Measurements from ENCODE around the gene NEDD4L.

Gene NEDD4L

DNA sequence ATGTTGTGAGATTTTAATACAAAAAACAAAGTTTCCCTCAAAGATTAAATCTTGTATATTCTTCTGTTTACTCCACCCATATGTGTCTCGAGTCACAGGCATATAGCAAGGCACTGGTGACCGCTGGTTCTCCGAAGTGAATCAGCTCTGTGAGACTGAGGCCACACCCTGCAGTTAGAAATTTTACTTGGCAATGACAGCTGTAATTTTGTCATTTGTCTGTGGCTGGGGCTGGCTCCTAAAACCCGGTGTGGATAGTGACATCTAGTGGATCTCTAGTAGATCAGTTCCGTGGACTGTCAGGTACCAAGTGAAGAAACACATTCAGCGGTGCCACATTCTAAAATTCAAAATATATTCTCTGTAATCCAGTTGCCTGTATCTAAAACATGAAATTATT, 278.0 kb downstream of the NEDD4L start:
- peak; percentile 7 for DNase-seq (ENCODE audit: low read depth)

GRCh38 chr18:58322464-58322863, 278.4 kb downstream of the NEDD4L start:
- no peak for DNase-seq (ENCODE audit: low read depth)

DNA sequence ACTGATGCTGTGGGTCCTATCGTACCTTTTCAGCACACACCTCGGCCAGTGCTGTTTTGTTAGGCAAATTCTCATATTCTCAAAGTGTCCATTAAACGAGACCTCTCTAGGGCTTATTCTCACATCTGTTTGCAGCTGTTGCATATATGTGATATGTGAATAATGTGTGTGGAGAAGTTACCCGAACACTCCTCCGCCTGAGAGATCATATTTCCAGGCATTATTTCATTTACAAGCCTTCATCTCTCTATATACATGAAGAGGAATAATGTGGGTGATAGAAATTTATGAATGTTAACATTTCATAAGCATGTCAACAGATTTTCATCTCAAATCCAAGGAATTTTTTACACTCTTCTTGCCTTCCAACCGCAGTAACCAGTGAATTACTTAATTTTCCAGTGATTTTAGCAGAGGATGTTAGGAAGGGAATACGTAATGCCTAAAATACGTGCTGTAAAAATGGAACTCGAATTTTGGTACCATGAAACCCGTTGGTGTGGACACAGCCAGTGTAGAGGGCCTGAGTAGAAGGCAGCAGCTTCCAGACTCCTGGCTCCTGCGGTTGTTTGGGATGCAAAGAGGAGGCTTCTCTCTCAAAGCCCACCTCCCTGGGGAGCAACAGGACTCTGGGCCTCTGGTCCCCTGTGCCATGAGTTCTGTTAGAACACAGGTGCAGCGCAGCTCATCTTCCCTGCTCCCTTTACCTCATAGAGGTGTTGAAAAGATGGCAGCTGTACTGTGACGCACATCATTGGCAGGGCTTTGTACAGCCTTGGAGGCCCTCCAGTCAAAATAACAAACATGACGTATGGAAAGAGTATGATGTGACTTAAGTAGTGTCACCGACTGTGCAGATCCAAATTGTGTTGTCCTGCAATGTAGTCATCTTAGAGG, 280.1 kb downstream of the NEDD4L start:
- DNase-seq (ENCODE audit: low read depth): no peak

GRCh38 chr18:58324824-58325480, 280.9 kb downstream of the NEDD4L start:
- DNase-seq (ENCODE audit: low read depth): no peak

DNA sequence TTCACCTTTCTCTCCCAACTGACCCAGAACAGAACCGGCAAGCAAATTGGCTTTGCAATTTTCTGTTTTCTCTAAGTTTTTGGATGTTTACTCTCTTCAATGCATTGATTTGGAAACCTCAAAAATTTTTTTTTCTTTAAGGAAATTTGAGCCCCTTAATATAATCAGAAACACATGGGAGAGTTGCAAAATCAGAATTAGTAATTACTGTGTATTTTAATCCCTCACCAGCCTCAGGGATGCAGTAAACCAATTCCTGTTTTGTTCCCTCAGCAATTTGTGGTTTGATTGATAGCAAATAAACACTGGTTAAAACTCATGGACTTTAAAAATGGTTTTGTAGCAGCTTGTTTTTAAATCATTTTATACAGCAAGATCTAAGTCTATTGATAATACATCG, 281.5 kb downstream of the NEDD4L start:
- DNase-seq (ENCODE audit: low read depth): no peak

GRCh38 chr18:58334061-58334460, 290.0 kb downstream of the NEDD4L start:
- no peak for DNase-seq (ENCODE audit: low read depth)

- no peak for DNase-seq (ENCODE audit: low read depth)
These were observed 291.2 kb downstream of the NEDD4L start for GRCh38 chr18:58335223-58335622.

DNA sequence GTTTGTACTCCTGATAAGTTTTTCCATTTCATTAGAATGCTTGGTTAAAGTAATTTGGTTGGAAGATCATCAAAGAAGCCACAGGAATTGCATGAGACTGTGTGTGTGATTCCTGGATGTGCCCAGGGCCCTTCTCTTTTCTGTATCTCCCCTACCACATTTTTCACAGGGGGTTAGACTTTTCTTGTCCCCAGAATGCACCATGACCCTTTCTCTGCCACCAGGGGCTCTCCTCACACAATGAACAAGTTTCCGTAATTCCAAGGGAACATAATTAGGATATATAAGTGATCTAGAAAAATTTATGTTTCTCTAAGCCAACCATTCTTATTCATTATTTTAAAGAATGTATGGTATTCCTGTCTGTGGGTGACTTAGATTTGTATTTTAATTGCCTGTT, 291.8 kb downstream of the NEDD4L start:
- DNase-seq (ENCODE audit: low read depth): no peak

- no peak for DNase-seq (ENCODE audit: low read depth)
These were observed 292.6 kb downstream of the NEDD4L start for GRCh38 chr18:58336605-58337004.

- DNase-seq (ENCODE audit: low read depth): no peak
These were observed 293.3 kb downstream of the NEDD4L start for GRCh38 chr18:58337285-58337684.

- no peak for DNase-seq (ENCODE audit: low read depth)
These were observed 293.7 kb downstream of the NEDD4L start for GRCh38 chr18:58337686-58338085.

GRCh38 chr18:58338141-58338540, 294.1 kb downstream of the NEDD4L start:
- no peak for DNase-seq (ENCODE audit: low read depth)

- DNase-seq (ENCODE audit: low read depth): no peak
These were observed 295.1 kb downstream of the NEDD4L start for GRCh38 chr18:58338961-58339592.

GRCh38 chr18:58339890-58340289, 295.9 kb downstream of the NEDD4L start:
- no peak for DNase-seq (ENCODE audit: low read depth)

DNA sequence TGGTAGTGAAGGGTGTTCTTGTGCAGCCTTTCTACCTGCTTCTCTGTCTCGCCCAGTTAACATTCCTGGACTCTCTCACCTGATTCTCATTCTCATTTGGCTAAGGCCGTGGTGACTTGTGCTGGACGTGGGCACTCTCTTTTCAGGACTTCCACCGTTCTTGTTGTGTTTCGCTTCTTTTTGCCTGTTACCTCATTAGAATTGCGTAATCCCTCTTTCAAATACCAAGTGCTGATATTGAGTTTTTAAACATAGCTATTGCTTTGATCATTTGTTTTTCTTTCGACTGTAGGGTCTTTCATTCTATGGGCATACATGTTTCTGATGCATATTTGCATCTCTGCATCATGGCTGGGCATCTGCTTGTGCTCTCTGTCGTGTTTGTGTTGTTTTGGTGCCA, 297.9 kb downstream of the NEDD4L start:
- DNase-seq (ENCODE audit: low read depth): no peak

DNA sequence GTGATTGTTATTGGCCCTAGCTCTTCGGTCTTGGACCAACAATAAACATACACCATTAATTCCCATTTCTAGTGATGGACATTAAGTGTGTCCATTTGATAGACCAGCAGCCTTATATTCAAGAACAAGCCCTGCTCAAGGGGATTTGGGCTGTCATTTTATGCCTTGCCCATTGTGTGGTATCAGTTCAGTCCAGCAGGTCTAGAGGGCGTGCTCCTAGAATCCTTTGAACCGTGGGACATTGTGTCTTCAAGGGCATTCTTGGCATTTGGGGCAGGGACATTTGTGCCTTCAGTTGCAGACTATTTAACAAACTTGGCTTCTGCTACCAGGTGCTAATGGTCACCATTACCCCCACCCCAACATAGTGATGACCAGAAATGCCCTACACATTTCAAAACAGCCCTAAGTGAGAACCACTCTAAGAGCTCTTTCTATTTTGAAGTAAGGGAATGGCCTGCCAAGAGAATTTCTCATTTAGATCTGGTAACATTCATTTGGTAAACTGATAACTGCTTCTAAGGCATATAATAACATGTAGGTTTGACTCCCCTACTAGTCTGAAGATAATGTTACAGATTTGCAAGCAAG, 300.1 kb downstream of the NEDD4L start:
- DNase-seq (ENCODE audit: low read depth): no peak

DNA sequence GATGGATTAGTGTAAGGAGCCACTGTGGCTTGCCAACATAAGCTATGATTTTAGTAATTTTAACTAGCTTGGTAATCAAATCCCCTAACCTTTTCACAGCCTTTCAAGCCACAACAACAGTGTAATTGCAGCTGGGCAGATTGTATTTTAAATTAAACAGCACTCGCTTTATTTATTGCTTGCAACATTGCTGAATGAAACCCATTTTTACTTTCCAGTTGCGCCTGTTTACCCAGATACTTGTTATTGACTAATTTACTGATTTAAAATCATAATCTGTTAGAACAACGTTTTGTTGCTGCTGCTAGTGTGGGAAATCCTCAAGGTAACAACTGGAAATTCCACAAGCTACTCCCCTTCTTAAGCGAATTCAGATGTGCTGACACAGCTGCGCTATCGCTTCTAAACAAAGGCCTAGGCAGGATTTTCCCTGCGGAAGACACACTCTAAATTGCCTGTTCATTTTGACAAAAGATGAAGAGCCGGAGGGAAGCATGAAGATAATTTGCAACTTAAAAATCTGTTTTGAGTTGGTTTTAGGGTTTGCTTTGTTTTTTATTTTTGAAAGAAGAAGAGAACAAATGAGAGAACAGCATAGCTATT, 300.9 kb downstream of the NEDD4L start:
- no peak for DNase-seq (ENCODE audit: low read depth)

DNA sequence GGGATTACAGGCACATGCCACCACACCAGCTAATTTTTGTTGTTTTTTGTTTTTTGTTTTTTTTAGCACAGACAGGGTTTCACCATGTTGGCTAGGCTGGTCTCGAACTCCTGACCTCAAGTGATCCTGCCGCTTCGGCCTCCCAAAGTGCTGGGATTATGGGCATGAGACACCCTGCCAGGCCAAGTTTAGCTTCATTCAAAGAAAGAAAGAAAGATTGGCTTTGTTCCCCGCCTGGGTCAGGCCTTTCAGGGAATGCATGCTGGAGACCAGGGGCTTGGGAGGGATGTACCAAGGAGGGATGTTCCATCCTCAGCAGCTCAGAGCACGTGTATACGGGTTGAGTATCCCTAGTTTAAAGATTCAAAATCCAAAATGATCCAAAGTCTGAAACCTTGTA, 301.8 kb downstream of the NEDD4L start:
- DNase-seq (ENCODE audit: low read depth): no peak

GRCh38 chr18:58347135-58347534, 303.1 kb downstream of the NEDD4L start:
- no peak for DNase-seq (ENCODE audit: low read depth)

- DNase-seq (ENCODE audit: low read depth): no peak
These were observed 304.5 kb downstream of the NEDD4L start for GRCh38 chr18:58348517-58348916.

DNA sequence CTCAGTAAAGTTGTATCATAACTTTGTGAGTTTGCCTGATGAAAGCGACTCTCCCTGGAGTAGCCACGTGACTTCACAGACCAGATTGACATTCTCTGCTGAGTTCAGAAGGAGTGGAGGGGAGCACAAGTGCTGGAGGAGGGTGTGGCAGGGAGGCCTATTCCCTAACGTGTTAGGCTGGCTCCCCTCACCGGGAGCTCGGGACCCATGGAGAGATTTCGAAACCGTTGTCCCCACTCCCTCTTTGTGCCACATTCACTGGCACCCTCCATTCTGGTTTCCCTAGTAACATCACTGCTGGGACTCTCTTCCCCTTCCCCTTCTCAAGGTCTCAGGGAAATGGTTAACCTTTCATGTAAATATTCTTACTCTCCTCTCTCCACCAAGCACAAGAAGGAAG, 304.9 kb downstream of the NEDD4L start:
- DNase-seq (ENCODE audit: low read depth): no peak

DNA sequence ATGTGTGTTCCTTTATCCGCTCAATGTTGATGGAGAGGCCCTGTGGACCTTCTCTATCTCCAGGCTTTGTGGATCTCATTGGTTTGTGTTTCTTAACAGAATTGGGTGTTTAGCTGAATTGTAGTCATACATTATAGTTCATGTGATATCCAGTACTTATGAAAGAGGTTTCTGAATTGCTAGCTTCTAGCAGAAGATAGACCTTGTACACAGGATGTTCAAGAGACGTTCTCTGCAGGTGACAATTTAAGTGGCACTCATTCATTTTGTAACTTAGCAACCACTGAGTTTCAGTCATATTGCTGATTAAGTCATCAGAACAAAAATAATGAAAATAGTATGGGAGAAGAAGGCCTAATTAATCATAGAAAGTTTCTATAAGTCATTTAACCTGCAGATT, 305.6 kb downstream of the NEDD4L start:
- DNase-seq (ENCODE audit: low read depth): no peak
